GF-D8 (cell line): ENCODE data around the gene MAP7D3.
A peak's percentile ranks its signal among the peaks of the same experiment; 100 is the strongest.
"Not testable (repeated sequence)": the region's sequence is repeated elsewhere in the genome, so short reads cannot be mapped to it uniquely, and the experiment has no call there.

ENCODE experiments used
- DNase-seq: peaks from one replicate; lab custom pipeline; 2025; lab: John Stamatoyannopoulos, UW

MAP7D3 gene

DNA sequence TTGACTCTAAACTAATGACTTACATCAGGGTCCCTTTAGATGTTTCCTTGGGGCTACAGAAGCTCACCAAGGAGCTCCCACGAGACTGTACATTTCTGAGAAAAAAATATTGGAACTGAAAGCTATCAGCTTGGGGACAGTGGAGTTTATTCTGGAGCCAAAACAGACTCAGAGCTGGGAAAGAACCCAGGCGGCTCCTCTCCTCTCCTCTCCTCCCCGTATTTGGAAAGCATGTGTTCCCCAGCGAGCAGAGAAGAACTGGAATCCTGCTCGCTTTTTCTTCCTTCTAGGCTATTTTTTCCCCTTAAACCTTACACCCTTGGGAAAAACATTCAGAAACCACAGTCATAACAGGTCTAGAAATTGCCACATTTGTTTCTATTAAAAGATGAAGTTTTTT lies 4.3 kb upstream of the MAP7D3 start:
- DNase-seq: no peak

DNA sequence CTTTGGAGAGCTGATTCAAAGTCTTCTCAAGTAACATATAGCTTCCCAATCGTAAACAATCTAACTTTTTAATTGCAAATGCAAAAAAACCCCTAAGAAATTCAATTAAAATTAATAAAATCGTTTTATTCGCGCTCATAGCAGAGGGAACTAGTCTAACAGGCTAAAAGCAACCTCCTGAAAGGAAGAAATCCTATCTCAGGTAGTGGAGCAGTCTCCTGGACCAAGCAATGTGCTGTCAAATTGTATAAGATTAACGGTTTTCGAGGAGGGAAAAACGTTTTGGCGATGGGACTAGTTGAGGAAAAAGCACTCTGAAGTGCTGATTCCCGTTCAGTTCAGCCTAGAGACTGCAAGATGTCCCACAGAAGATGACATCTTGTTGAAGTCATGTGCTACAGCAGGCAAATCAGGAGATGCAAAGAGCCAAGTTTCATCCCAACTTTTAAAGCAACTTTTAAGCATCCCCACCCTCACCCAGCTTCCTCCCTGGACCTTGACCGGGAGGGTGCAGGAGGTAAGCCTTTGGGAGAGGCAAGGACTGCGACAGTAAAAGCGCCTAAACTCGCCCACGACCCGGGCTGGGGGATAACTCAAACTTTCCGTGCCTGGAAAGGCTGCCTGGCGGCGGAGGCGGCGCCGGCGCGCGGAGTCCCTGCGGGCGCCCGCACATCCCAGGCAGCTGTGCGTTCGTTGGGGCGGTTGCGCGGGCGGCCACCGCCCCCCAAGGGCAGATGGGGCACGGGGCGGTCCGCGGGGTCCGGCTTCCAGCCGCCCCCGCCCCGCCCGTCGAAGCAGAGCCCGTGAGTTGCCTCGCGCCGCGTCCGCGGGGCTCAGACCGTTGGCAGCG lies 784 bp downstream of the MAP7D3 start:
- no peak for DNase-seq

DNA sequence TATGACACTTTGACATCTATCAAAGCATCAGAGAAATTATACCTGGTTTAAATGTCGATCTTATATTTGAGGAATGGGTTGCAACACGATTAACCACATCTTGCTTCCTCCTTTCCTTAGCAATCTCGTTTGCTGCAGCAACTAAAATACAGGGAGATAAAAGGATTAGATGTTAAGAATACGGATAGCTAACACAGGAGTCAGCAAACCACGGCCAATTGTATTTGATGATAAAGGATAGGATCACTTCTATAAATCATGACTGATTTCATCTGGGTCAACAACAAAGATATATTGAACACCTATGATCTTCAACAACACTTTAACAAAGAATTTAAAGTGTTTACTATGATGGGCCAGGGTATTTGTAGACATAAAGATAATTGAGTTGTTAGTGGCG lies 5.0 kb downstream of the MAP7D3 start:
- no peak for DNase-seq

DNA sequence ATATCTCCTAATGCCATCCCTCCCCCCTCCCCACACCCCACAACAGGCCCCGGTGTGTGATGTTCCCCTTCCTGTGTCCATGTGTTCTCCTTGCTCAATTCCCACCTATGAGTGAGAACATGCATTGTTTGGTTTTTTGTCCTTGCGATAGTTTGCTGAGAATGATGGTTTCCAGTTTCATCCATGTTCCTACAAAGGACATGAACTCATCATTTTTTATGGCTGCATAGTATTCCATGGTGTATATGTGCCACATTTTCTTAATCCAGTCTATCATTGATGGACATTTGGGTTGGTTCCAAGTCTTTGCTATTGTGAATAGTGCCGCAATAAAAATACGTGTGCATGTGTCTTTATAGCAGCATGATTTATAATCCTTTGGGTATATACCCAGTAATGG lies 13.4 kb downstream of the MAP7D3 start:
- DNase-seq: not testable (repeated sequence)

DNA sequence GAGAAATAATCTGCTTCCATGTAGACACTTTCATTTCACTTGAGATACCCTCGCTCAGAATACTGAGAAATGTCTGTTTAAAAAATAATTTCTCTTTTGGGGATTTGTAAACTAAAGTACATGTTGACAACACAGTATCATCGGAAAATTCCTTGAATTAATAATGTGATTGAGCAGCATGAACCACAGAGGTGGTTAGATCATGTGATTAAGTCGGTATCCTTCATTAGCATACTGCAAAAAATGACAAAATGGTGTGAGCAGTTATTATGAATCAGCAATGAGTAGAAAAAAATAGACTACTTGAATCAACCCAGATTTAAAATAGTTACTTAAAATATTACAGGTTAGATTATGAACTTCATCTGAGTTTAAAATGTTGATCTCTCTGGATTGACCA lies 14.1 kb downstream of the MAP7D3 start:
- DNase-seq: no peak

DNA sequence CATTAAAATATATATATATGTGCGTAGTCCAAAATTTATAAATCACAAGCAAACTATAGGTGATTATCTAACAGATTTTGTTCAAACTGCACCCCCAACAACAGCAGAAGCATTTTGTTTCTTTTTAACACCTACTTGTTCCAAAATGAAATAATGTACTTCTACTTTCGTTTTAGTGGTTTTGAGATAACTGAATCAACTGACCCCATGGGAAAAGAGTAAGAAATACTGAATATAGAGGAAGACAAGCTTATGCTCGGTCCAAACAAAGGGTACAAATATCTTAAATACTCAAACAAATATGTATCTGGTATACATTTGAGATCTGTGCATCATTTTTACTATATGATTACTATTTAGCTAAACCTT lies 22.4 kb downstream of the MAP7D3 start:
- no peak for DNase-seq

DNA sequence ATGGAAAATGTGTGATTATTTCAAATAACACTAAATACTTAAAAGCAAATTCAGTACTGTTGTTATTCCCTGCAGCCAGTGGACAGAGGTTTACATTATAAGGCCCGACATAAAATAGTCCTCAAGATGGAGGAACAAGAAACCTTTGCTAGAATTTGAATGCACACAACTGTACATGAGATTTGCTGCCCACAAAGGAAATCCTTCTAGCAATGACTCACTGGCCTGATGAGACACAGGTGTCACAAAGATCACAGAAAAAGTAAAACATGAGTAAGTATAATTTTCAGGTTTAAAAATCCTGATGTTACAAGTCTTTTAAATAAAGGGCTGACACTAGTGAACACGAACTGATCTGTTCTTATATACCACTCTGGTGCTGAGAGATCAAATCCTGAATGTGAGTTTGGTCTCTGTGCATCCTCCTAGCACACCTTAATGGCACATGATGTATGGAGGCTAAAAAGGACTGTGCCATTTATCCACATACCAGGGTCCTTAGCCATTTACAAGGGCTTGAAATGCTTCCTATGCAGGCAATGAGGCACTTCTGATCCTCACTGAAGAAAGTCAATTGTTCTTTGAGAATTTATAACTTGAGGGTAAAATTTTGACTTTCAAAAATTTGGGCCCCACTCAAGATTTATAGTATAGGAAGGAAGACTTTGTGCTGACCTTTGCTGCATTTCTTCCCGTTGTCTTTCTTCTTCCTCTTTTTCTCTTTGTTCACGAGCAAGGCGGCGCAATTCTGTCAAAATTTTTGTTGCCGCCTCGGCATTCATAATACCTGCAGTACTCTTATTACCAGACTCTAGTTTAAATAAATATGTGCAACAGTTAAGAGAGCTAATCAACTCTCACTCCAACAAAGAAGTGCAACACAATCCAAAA lies 23.0 kb downstream of the MAP7D3 start:
- no peak for DNase-seq

DNA sequence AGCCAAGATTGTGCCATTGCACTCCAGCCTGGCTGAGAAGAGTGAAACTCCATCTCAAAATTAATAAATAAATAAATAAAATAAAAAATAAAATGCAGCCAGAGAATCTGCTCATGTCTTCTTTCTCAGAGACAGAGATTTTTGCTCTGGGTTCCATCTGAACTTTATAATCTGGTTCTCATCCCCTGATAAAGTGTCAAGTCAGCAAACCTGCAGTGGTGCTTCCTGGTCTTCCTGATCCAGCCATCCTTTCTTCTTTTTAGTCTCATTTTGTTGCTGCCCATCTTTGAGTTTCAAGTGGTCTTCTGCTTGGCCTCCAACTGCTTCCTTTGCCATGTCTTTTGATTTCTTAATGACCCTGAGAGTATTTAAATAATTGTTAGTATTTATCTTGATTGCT lies 24.1 kb downstream of the MAP7D3 start:
- DNase-seq: no peak

DNA sequence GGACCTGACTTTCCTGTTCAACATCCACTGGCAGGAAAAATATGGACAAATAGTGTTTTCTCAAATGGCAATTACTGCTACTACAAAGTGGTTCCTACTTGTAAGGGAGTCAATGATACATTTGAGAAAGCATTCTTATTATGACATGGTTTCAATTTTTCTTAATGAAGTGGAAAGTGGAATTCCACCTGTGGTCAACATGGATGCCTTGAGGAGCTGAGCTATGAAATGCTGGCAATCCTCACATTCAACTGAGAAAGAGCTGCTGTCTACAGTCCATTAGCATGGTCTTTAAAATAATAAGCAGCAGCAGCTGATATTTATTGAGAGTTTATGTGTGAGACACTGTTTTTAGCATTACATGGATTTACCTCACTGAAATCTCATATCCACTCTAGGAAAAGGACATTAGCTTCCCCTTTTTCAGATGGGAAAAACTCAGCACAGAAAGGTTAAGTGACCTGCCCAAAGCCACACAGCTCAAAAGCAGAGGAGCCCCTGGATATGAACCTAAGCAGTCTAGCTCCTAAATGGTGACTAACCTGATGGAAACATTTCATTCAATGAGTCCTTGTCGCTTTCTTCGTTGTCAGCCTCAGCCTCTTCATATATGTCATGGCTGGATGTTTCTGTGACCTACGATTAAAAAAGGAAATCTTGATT lies 29.2 kb downstream of the MAP7D3 start:
- no peak for DNase-seq

DNA sequence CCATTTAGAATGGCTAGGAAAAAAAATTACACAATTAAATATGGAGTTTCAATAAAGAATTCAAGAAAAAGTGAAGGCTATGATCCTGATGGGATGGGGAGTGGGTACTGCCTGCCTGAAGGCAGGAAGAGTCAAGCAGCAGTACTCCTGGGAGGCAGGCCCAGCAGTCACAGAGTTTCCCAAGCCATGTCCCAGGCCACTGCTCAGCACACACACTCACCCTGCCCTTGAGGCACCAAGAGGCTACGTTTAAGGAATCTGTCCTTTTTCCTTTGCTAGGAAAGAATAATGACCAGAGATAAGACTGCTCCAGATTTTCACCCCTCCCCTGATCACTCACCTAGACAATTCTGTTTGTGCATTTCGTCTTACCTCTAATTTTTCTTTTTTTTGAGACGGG lies 30.2 kb downstream of the MAP7D3 start:
- no peak for DNase-seq

DNA sequence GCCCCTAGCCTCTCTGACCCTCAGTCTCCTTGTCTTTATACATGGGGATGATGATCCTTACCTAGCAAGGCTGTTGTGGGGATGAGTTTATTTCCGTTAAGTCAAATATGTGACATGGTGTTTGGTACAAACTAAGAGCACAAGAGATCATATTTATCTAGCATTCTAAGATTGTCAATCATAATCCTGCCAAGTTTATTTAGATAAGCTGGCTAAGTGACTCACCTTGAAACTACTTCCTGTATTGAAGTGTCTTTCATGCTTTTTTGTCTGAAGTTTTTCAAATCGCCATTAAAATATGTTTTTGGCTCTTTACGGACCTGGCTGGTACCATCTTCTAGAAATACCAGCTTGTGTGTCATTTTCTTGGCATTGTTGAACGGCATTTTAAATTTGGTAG lies 30.7 kb downstream of the MAP7D3 start:
- no peak for DNase-seq

DNA sequence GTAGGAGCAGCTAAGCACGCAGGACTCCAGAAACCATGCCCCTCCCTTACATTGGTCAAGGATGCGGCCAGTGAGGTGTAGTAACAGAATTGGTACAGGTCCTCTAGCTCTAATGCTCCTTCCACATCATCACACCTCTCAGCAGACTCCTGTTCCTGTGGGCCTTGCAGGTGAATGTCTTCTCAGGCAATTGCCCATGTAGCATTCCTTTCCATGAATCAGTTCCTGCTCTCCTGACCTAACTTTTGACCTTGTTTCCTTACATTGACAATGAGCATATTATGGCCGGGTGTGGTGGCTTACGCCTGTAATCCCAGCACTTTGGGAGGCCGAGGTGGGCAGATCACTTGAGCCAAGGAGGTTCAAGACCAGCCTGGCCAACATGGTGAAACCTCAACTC lies 31.3 kb downstream of the MAP7D3 start:
- DNase-seq: no peak

DNA sequence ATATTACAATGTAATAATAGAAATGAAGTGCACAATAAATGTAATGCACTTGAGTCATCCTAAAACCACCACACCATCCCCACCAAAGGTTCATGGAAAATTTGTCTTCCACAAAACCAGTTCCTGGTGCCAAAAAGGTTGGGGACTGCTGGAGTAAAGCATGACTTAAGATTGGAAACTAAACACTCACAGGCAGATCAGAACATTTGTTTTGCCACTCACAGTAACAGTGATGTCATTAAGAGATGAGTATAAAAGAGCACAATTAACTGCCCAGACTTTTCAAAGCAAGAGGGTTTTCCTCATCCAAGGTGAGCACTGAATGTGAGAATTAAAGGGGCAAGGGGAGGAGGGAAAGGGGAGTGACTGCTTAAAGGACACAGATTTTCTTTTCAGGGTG lies 35.6 kb downstream of the MAP7D3 start:
- DNase-seq: no peak

DNA sequence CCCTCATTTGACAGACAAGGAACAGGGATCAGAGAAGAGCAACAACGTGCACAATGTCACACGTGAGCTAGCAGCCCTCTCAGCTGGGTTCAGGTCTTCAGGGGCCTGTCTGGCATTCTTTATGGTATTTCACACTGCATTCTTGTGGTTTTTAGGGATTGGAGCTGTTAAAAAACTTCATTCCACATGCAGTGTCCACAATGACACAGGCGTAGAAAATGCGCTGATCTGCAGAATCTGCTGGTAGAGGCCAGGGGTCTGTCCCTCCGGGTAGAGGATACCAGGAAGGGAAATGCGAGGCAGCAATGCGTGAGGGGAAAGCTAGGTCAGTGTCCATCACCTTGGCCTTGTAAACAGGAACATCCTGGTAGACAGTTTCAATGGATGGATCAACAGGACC lies 36.6 kb downstream of the MAP7D3 start:
- no peak for DNase-seq

DNA sequence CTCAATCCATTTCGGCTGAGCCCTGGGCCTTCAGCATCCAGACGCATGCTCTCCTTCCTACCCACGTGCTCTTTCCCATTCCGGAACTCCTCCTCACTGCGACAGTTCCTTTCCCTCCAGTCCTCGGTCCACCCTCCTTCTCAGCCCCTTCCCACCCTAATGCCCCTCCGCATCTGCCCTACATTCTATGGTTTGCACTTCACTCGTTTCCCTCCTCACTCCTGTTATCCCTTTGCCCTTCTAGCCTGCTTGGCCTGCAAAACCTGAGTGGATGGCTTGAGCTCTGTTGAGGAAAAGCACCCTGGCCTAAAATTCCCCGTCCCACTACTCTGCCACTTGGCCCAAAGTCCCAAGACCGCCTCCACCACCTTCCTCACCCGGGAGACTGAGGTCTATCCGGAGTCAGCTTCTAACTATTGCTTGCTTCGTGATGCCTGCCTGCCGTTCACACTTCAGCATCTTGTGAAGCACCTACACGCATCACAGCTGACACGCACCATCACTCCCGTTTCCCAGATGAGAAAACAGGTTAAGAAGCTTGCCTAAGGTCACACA lies 38.6 kb downstream of the MAP7D3 start:
- no peak for DNase-seq

DNA sequence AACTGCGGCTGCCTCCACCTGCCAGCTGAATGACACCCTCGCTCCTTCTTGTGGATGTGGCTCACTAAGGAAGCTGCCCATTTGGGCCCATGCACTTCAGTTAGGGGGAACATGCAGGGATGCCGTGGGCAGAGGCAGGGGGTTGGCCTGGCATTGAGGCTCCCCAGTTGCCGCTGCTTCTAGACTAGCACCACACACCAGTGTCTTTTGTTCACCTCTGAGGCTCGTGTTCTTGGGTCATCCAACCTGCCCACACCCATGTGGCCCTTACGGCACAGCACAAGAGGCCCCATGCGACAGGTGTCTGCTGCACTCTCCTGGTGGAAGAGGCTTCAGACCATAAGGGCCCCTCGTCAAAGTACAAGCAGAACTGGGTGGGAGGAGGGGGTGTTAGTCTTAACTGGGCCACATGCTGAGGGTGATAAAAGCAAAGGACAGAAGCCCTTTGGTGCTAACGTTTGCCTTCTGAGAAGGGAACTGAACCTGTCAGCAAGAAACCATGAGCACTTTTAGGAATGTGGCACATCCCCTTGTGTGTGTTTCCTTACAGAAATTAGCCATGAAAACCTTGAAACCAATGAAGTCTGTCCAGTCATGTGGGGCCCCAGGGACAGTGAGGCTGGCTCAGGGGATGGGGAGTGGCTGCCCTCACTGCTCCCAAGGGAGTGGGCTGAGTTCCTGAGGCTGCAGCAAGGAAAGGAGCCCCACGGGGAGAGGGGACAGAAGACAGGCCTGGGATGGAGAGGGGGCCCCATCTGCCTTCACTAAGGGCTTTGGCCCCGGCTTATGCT lies 39.2 kb downstream of the MAP7D3 start:
- no peak for DNase-seq

DNA sequence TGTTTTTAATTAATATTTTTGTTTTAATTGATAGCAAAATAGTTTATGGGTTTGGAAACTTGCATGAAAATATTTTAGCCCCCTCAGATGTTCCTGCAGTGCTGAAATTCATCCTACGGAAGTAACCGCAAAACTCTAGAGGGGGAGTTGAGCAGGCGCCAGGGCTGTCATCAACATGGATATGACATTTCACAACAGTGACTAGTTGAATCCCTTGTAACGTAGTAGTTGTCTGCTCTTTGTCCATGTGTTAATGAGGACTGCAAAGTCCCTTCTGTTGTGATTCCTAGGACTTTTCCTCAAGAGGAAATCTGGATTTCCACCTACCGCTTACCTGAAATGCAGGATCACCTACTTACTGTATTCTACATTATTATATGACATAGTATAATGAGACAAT lies 40.4 kb downstream of the MAP7D3 start:
- DNase-seq: peak; percentile 26

DNA sequence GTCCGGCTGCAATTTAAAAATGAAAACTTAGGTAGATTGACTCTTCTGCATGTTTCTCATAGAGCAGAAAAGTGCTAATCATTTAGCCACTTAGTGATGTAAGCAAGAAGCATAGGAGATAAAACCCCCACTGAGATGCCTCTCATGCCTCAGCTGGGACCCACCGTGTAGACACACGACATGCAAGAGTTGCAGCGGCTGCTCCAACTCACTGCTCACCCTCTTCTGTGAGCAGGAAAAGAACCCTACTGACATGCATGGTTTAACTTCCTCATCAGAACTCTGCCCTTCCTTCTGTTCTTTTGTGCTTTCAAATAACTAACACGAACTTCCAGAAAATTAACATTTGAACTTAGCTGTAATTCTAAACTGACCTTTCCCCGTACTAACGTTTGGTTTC lies 41.0 kb downstream of the MAP7D3 start:
- peak; percentile 3 for DNase-seq

DNA sequence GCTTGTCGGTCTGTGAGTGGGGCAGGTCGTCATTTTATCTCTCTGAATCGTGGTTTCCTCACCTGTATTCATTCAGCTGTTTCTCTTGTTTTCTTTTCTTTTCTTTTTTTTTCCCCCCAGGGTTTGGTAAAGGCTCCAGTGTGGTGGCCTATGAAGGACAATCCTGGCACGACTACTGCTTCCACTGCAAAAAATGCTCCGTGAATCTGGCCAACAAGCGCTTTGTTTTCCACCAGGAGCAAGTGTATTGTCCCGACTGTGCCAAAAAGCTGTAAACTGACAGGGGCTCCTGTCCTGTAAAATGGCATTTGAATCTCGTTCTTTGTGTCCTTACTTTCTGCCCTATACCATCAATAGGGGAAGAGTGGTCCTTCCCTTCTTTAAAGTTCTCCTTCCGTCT lies 41.4 kb downstream of the MAP7D3 start:
- no peak for DNase-seq

DNA sequence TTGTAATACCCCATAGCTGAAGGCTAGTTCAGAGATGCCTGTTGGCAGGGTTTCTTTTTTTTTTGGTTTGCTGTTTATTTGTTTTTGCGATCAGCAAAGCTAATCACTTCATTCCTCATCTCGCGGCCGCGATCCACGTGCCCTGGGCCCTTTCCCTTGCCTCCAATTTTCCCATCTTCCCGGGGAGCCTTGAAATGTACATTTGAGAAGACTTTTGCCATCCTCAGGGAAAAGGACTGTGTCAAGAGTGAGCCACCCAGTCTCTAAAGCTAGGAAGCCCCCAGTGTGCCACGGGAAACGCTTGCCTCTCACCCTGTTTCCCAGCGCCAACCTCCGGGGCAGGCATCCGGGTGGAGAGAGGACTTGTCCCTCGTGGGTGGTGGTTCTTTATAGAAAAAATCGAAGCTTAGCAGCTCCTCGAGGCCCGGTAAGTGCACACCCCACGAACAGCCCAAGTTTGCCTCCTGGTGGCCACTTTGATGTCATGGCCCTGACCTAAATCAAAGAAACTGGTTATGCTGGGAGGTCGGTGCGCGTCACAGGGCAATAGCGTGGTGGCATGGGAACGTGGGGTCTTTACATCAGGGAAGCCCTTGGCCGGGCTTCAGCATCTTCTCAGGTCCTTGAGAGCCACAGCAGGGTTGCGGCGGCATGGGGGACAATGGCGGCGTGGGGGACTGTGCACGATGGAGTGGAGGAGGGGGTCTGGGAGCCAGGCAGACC lies 42.0 kb downstream of the MAP7D3 start:
- DNase-seq: no peak

DNA sequence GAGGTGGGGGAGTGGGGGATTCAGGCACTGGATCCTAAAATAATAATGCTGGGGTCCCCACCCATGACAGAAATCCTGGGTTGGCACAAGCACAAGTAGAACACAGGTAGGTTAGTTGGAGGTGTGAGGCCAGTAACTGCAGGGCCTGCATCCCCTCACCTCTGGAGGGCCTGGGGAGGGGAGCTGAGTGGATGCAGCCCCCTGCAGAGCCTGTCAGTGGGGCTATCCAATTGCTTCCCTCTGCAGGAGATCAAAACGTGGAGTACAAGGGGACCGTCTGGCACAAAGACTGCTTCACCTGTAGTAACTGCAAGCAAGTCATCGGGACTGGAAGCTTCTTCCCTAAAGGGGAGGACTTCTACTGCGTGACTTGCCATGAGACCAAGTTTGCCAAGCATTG lies 43.7 kb downstream of the MAP7D3 start:
- DNase-seq: no peak
